Neural cell (in vitro differentiated cells): ENCODE measurements around the gene GMCL1. TPM values are rescaled to one million over a fixed set of nuclear protein-coding genes. Genes with fewer than 3 reads are reported as not detected.

Source experiments
- H2AFZ ChIP-seq: fragments of 200-600, 300-800 bp; sonication (generic), shearing (Covaris generic); 2 replicates; pipeline ENCODE4 v1.6.0; 2014; ENCODE audit warnings: low read depth, mild to moderate bottlenecking, antibody characterized with exemption, low read length, moderate library complexity
- H3F3A ChIP-seq: fragments of 200-600 bp; shearing (Covaris generic); 2 replicates; pipeline ENCODE4 v1.6.1; 2016; ENCODE audit warnings: mild to moderate bottlenecking, moderate library complexity, mixed read lengths, antibody characterized with exemption, low read length; ENCODE audit not compliant: insufficient read depth, poor library complexity, severe bottlenecking
- H3K27ac ChIP-seq: fragments of 200-600, 300-800 bp; sonication (generic), shearing (Covaris generic); 2 replicates; pipeline ENCODE4 v1.5.1; 2014; ENCODE audit warnings: mild to moderate bottlenecking, low read length, moderate library complexity
- H3K27me3 ChIP-seq: fragments of 300-800, 200-600 bp; sonication (generic), shearing (Covaris generic); 2 replicates; pipeline ENCODE4 v1.6.0; 2014; ENCODE audit warnings: mild to moderate bottlenecking, low read depth, low read length, moderate library complexity; ENCODE audit not compliant: insufficient read depth
- H3K36me3 ChIP-seq: fragments of 300-800, 200-600 bp; sonication (generic), shearing (Covaris generic); 2 replicates; pipeline ENCODE4 v1.5.1; 2014; ENCODE audit warnings: mild to moderate bottlenecking, antibody characterized with exemption, low read length, moderate library complexity; ENCODE audit not compliant: insufficient read depth
- H3K4me2 ChIP-seq: fragments of 300-800, 200-600 bp; sonication (generic), shearing (Covaris generic); 2 replicates; pipeline ENCODE4 v1.6.0; 2014; ENCODE audit warnings: mild to moderate bottlenecking, low read length
- H3K4me3 ChIP-seq: fragments of 300-800, 200-600 bp; sonication (generic), shearing (Covaris generic); 2 replicates; pipeline ENCODE4 v1.5.1; 2014; ENCODE audit warnings: mild to moderate bottlenecking, low read length, moderate library complexity
- H3K79me2 ChIP-seq: fragments of 200-600 bp; shearing (Covaris generic); replicated peaks from 2 replicates; pipeline ENCODE4 v1.6.0; 2014; ENCODE audit warnings: mild to moderate bottlenecking, low read length, moderate library complexity; ENCODE audit not compliant: insufficient read depth
- H3K9ac ChIP-seq: fragments of 300-800, 200-600 bp; sonication (generic), shearing (Covaris generic); 2 replicates; pipeline ENCODE4 v1.6.1; 2016; ENCODE audit warnings: mild to moderate bottlenecking, low read length, mixed read lengths
- H3K9me2 ChIP-seq: fragments of 200-600 bp; shearing (Covaris generic); 2 replicates; pipeline ENCODE4 v1.6.1; 2016; ENCODE audit warnings: mild to moderate bottlenecking, low read length, mixed read lengths; ENCODE audit not compliant: insufficient read depth
- H3K9me3 ChIP-seq: fragments of 200-600, 300-800 bp; sonication (generic), shearing (Covaris generic); 2 replicates; pipeline ENCODE4 v1.6.1; 2016; ENCODE audit warnings: mild to moderate bottlenecking, mixed run types, low read length, moderate library complexity, mixed read lengths
- H4K20me1 ChIP-seq: fragments of 200-600 bp; shearing (Covaris generic); 2 replicates; pipeline ENCODE4 v1.6.1; 2016; ENCODE audit warnings: mild to moderate bottlenecking, mixed run types; ENCODE audit not compliant: insufficient read depth
- CTCF ChIP-seq: fragments of 450-650 bp; IDR thresholded peaks from 2 replicates; pipeline ENCODE4 v1.5.1; 2014; ENCODE audit warnings: antibody characterized with exemption, mild to moderate bottlenecking, moderate library complexity; ENCODE audit not compliant: poor library complexity, severe bottlenecking
- EP300 ChIP-seq: fragments of 450-650 bp; conservative IDR thresholded peaks from 2 replicates; pipeline ENCODE4 v1.6.1; 2014; ENCODE audit warnings: antibody characterized with exemption, mild to moderate bottlenecking, moderate library complexity; ENCODE audit not compliant: poor library complexity, severe bottlenecking
- EZH2 ChIP-seq: fragments of 200-600, 300-800 bp; shearing (Covaris generic), sonication (generic); IDR thresholded peaks from 2 replicates; pipeline ENCODE4 v1.6.1; 2014; ENCODE audit warnings: antibody characterized with exemption, low read length, borderline replicate concordance, mild to moderate bottlenecking; ENCODE audit not compliant: insufficient read depth, poor library complexity, severe bottlenecking
- MXI1 ChIP-seq: fragments of 450-650 bp; conservative IDR thresholded peaks from 2 replicates; pipeline ENCODE4 v1.6.1; 2014; ENCODE audit warnings: antibody characterized with exemption, mild to moderate bottlenecking; ENCODE audit not compliant: poor library complexity, severe bottlenecking
- POLR2AphosphoS5 ChIP-seq: IDR thresholded peaks from 2 replicates; pipeline ENCODE4 v1.6.1; 2012
- RAD21 ChIP-seq: fragments of 450-650 bp; conservative IDR thresholded peaks from 2 replicates; pipeline ENCODE4 v1.6.1; 2014; ENCODE audit warnings: antibody characterized with exemption, mild to moderate bottlenecking, moderate library complexity
- REST ChIP-seq: IDR thresholded peaks from 2 replicates; pipeline ENCODE4 v1.6.1; 2012; ENCODE audit warnings: borderline replicate concordance
- SMC3 ChIP-seq: fragments of 450-650 bp; conservative IDR thresholded peaks from 2 replicates; pipeline ENCODE4 v1.6.1; 2014; ENCODE audit warnings: antibody characterized with exemption, mild to moderate bottlenecking, moderate library complexity; ENCODE audit not compliant: poor library complexity
- TAF1 ChIP-seq: IDR thresholded peaks from 2 replicates; pipeline ENCODE4 v1.6.1; 2012; ENCODE audit warnings: low read depth
- polyA plus RNA-seq: library from polyadenylated mRNA; depleted of rRNA; stranded (reverse); fragments of >200 nt; gene quantifications from 2 replicates; pipeline ENCODE4 v1.2.3, GENCODE V29; 2014

Gene GMCL1
- polyA plus RNA-seq, 1 donor from 2014 or later = 18.8 TPM

GRCh38 chr2:69807821-69808540, 21.5 kb upstream of the GMCL1 start:
- Histone ChIP-seq H3K4me3 (no peak overlapping the region), H3K27ac (no peak overlapping the region), H4K20me1 (no peaks in the 10 kb centered on the region), H3K9me3 (no peaks in the 10 kb centered on the region), H3K9me2 (no peaks in the 10 kb centered on the region), H3K36me3 (no peaks in the 10 kb centered on the region), H3K9ac (no peak overlapping the region), H3K79me2 (no peaks in the 10 kb centered on the region), H3F3A (no peaks in the 10 kb centered on the region), H3K27me3 (no peaks in the 10 kb centered on the region), H2AFZ (no peak overlapping the region), H3K4me2 (no peak overlapping the region)
- TF ChIP-seq RAD21 = no peak
- TF ChIP-seq POLR2AphosphoS5 = no peak
- TF ChIP-seq REST = no peak
- no peak for TF ChIP-seq EZH2
- no peak for TF ChIP-seq SMC3
- TF ChIP-seq CTCF = no peak
- TF ChIP-seq EP300 = no peak
- no peak for TF ChIP-seq TAF1
- no peak for TF ChIP-seq MXI1

- Histone ChIP-seq H3K36me3 (no peaks in the 10 kb centered on the region), H2AFZ (no peak overlapping the region), H4K20me1 (no peaks in the 10 kb centered on the region), H3F3A (no peaks in the 10 kb centered on the region), H3K9me3 (no peaks in the 10 kb centered on the region), H3K27me3 (no peaks in the 10 kb centered on the region), H3K27ac (no peak overlapping the region), H3K9ac (no peak overlapping the region), H3K4me2 (no peak overlapping the region), H3K9me2 (no peaks in the 10 kb centered on the region), H3K4me3 (no peak overlapping the region), H3K79me2 (no peaks in the 10 kb centered on the region)
- TF ChIP-seq CTCF (no peak), SMC3 (no peak), EZH2 (no peak), REST (no peak), MXI1 (no peak), RAD21 (no peak), EP300 (no peak), TAF1 (no peak), POLR2AphosphoS5 (no peak)
These were observed 18.9 kb upstream of the GMCL1 start for GRCh38 chr2:69810550-69810949.
